ENCODE measurements around the gene IL17C. TPM values are rescaled to one million over a fixed set of nuclear protein-coding genes. Genes with fewer than 3 reads are reported as not detected.

The IL17C gene
- total RNA-seq, 1 experiment from 2014 or later: 0.31 TPM

DNA sequence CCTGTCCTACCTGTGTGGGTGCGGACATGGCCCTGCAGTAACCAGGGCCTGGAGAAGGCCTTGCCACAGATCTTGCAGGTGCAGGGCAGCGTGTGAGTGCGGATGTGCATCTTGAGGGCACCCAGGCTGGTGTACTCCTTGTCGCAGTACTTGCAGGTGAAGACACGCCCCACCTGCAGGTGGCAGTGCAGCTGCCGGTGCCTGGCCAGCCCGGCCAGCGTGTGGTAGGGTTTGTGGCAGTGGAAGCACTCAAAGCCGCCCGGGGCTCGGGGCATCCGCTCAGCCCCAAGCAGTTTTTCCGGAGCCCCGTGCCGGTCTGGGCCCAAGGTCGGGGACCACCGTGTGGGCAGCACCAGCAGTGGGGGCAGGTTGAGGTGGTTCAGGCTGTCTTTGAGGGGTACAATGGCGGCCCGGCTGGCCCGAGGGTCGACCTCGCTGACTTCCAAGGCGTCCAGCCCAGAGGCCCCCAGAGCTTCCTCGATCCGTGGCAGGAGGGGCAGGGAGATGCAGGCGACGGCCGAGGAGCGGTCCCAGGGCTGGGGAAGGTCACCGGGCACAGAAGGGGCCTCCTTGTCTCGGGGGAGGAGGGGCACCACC is 42.8 kb downstream of the IL17C start:
- Mint-ChIP-seq H3K36me3 (ENCODE audit: insufficient read depth in 1 of 3, low read depth in 3 of 3) (peaks cover 0 to 2% (median 0%) of the 10 kb centered on the region in 3 experiments; a peak in 1 of 7 replicates), H3K27me3 (ENCODE audit: low read depth) (peaks cover 4% of the 10 kb centered on the region), H3K27ac (no peak overlapping the region), H3K9me3 (no peaks in the 10 kb centered on the region), H3K4me1 (peaks cover 7 to 8% of the 10 kb centered on the region in 2 experiments; a peak in 3 of 4 replicates), H3K4me3 (no peak overlapping the region; a peak in 1 of 5 replicates)
- Histone ChIP-seq H3K23me2 (ENCODE audit: insufficient read length, low read depth, low read length, poor library complexity, severe bottlenecking) (peaks cover 9% of the 10 kb centered on the region), H3K23ac (ENCODE audit: insufficient read length, low read depth, low read length) (no peak overlapping the region), H2BK20ac (ENCODE audit: low read depth, low read length, poor library complexity, severe bottlenecking) (no peak overlapping the region), H3K56ac (ENCODE audit: insufficient read length, low read depth, low read length) (no peak overlapping the region), H4K5ac (ENCODE audit: insufficient read length, low read depth, low read length) (no peak overlapping the region), H3K79me1 (ENCODE audit: insufficient read depth, low read depth, low read length, poor library complexity, severe bottlenecking) (no peaks in the 10 kb centered on the region), H3K4me1 (ENCODE audit: insufficient read depth, low read length) (no peaks in the 10 kb centered on the region), H4K8ac (replicated peaks; ENCODE audit: insufficient read length, low read depth, low read length) (no peak overlapping the region), H3K4ac (ENCODE audit: low read depth, low read length) (no peak overlapping the region), H4K91ac (ENCODE audit: insufficient read length, low read depth, low read length) (no peak overlapping the region), H4K20me1 (ENCODE audit: control insufficient read depth, insufficient read depth, insufficient read length) (no peaks in the 10 kb centered on the region), H2BK120ac (ENCODE audit: low read depth, low read length, poor library complexity, severe bottlenecking) (no peak overlapping the region), H2AFZ (ENCODE audit: low read length) (no peak overlapping the region), H3K4me2 (ENCODE audit: insufficient read depth, insufficient read length, low read length) (no peak overlapping the region), H3K18ac (ENCODE audit: insufficient read length, low read depth, low read length) (no peak overlapping the region), H3K27me3 (ENCODE audit: insufficient read depth, low read length) (no peaks in the 10 kb centered on the region; the same call in 1 of the 2 replicates), H3K9ac (ENCODE audit: extremely low read depth, insufficient read length, low read length) (no peak overlapping the region), H3K9me3 (ENCODE audit: control insufficient read depth, low read depth, low read length) (no peaks in the 10 kb centered on the region), H2BK15ac (ENCODE audit: low read depth, low read length) (no peak overlapping the region), H3K79me2 (ENCODE audit: insufficient read depth, low read length) (no peaks in the 10 kb centered on the region), H2BK5ac (ENCODE audit: insufficient read length, low read length) (no peak overlapping the region), H2BK12ac (ENCODE audit: insufficient read length, low read depth, low read length) (no peak overlapping the region), H2AK5ac (ENCODE audit: insufficient read length, low read length) (no peak overlapping the region), H3K27ac (ENCODE audit: insufficient read length, low read depth, low read length) (no peak overlapping the region), H3T11ph (ENCODE audit: low read length) (no peak overlapping the region), H3K14ac (ENCODE audit: insufficient read depth, low read length) (no peak overlapping the region)
- no CpG with 5 or more reads among the region's 31 CpGs for WGBS (ENCODE audit: extremely low coverage, insufficient read length, low lambda C conversion rate)
- TF ChIP-seq, protein P1, sequence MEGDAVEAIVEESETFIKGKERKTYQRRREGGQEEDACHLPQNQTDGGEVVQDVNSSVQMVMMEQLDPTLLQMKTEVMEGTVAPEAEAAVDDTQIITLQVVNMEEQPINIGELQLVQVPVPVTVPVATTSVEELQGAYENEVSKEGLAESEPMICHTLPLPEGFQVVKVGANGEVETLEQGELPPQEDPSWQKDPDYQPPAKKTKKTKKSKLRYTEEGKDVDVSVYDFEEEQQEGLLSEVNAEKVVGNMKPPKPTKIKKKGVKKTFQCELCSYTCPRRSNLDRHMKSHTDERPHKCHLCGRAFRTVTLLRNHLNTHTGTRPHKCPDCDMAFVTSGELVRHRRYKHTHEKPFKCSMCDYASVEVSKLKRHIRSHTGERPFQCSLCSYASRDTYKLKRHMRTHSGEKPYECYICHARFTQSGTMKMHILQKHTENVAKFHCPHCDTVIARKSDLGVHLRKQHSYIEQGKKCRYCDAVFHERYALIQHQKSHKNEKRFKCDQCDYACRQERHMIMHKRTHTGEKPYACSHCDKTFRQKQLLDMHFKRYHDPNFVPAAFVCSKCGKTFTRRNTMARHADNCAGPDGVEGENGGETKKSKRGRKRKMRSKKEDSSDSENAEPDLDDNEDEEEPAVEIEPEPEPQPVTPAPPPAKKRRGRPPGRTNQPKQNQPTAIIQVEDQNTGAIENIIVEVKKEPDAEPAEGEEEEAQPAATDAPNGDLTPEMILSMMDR (conservative IDR thresholded peaks at IDR 0.05): peak; percentile 74
- DNase-seq: peak; percentile 84

Data from H9 (cell line).